Right ventricle myocardium inferior (tissue), 1 donor: Measurements from ENCODE around the gene RIMBP2. TPM values are rescaled to one million over a fixed set of nuclear protein-coding genes. Genes with fewer than 3 reads are reported as not detected.
A peak's percentile ranks its signal among the peaks of the same experiment; 100 is the strongest.
"Not testable (repeated sequence)": the region's sequence is repeated elsewhere in the genome, so short reads cannot be mapped to it uniquely, and the experiment has no call there.

ENCODE experiments used
- ATAC-seq: fragments of 200-7000 bp; cut with Tn5 transposase; one replicate; pipeline ENCODE4 v1.9.1; 2020; ENCODE audit warnings: mild to moderate bottlenecking, moderate library complexity
- DNase-seq: peaks from one replicate; pipeline ENCODE4 v3.0.0; 2021; ENCODE audit errors: missing footprints
- intact Hi-C: fragments of 100-400 bp; cut with DNase I; formaldehyde crosslinking; loops from one replicate; pipeline ENCODE4 v1.11.0; 2022
- long read RNA-seq: library from polyadenylated mRNA; unstranded; transcript quantifications from one replicate; pipeline ENCODE4 v2.0.0, GENCODE V29; 2021
- total RNA-seq: library from RNA; stranded (reverse); fragmentation: NEBNext Ultra II Directional; extraction: Animal tissue kit (Norgen Biotek cat#: 25700); gene quantifications from one replicate; pipeline ENCODE4 v1.2.1, GENCODE V29; 2021
- donor health status: DM: no; HTN: yes; CAD: no; lungs with severe emphysema.

The RIMBP2 gene
- not detected for total RNA-seq
- long read RNA-seq: 0 reads

- ATAC-seq: no peak
- intact Hi-C loops: no loop called here
- no peak for DNase-seq
These were observed at the start of gene RIMBP2 for GRCh38 chr12:130715998-130716968. RIMBP2 (minus strand) TSS chr12:130716299; CDS start chr12:130479013, 237,286 bp downstream.

- intact Hi-C loops: no loop called here
These were observed 49.1 kb upstream of the RIMBP2 start for GRCh38 chr12:130765186-130765659.

GRCh38 chr12:130764475-130765185 lies 48.5 kb upstream of the RIMBP2 start:
- no peak for DNase-seq
- intact Hi-C loops: no loop called here
- ATAC-seq: no peak

More at GRCh38 chr12:130765186-130765659, 49.1 kb upstream of the RIMBP2 start:
- ATAC-seq (no peak), DNase-seq (no peak)

- intact Hi-C loops: no loop called here
- DNase-seq (no peak), ATAC-seq (no peak)
These were observed 48.0 kb upstream of the RIMBP2 start for GRCh38 chr12:130764073-130764472.

GRCh38 chr12:130762319-130762675 lies 46.2 kb upstream of the RIMBP2 start:
- ATAC-seq (no peak), DNase-seq (no peak)
- intact Hi-C loops: no loop called here

- ATAC-seq (peak; percentile 35), DNase-seq (no peak)
- intact Hi-C loops: no loop called here
These were observed 45.6 kb upstream of the RIMBP2 start for GRCh38 chr12:130761537-130762318.

- intact Hi-C loops: no loop called here
- no peak for DNase-seq
- ATAC-seq: no peak
These were observed 38.3 kb upstream of the RIMBP2 start for GRCh38 chr12:130754234-130754901.

- DNase-seq (no peak), ATAC-seq (no peak)
- intact Hi-C loops: no loop called here
These were observed 36.7 kb upstream of the RIMBP2 start for GRCh38 chr12:130752692-130753230.

GRCh38 chr12:130752037-130752436 lies 35.9 kb upstream of the RIMBP2 start:
- ATAC-seq, DNase-seq, intact Hi-C loops: not testable (repeated sequence)

- no peak for ATAC-seq
- intact Hi-C loops: loop anchor here (2.0 to 10.0 kb wide), 2 partner anchors 348 to 704 kb away; no protein-coding TSS in a partner anchor
- no peak for DNase-seq
These were observed 32.7 kb upstream of the RIMBP2 start for GRCh38 chr12:130748786-130749185.

- intact Hi-C loops: loop anchor here (2.0 to 10.0 kb wide), 2 partner anchors 347 to 703 kb away; no protein-coding TSS in a partner anchor
- DNase-seq (peak; percentile 80), ATAC-seq (peak; percentile 93)
These were observed 32.0 kb upstream of the RIMBP2 start for GRCh38 chr12:130747867-130748740.

GRCh38 chr12:130746546-130746945 lies 30.4 kb upstream of the RIMBP2 start:
- intact Hi-C loops: loop anchor here (10.0 kb wide), 1 partner anchor 702 kb away; no protein-coding TSS in a partner anchor
- ATAC-seq: no peak
- DNase-seq: no peak

- ATAC-seq (no peak), DNase-seq (no peak)
- intact Hi-C loops: loop anchor here (10.0 kb wide), 1 partner anchor 701 kb away; no protein-coding TSS in a partner anchor
These were observed 29.8 kb upstream of the RIMBP2 start for GRCh38 chr12:130745921-130746320.

- no peak for DNase-seq
- intact Hi-C loops: loop anchor here (10.0 kb wide), 1 partner anchor 699 kb away; no protein-coding TSS in a partner anchor
- ATAC-seq: no peak
These were observed 28.2 kb upstream of the RIMBP2 start for GRCh38 chr12:130744274-130744673.

GRCh38 chr12:130743606-130744005 lies 27.5 kb upstream of the RIMBP2 start:
- intact Hi-C loops: loop anchor here (10.0 kb wide), 1 partner anchor 699 kb away; no protein-coding TSS in a partner anchor
- no peak for ATAC-seq

GRCh38 chr12:130743176-130743575 lies 27.1 kb upstream of the RIMBP2 start:
- ATAC-seq (no peak), DNase-seq (no peak)
- intact Hi-C loops: loop anchor here (10.0 kb wide), 1 partner anchor 698 kb away; no protein-coding TSS in a partner anchor

More at GRCh38 chr12:130743606-130744005, 27.5 kb upstream of the RIMBP2 start:
- no peak for DNase-seq
